Natural killer cell (primary cell): ENCODE data around the gene ZNF3. TPM values are rescaled to one million over a fixed set of nuclear protein-coding genes. Genes with fewer than 3 reads are reported as not detected.

Experiments used
- ATAC-seq, 3 donors: fragments of 150-1000 bp in 2 of 3; fragments of 200-7000 bp in 1 of 3; cut with Tn5 transposase; 1 replicate in 1 of 3; 2 replicates in 2 of 3; pipeline ENCODE4 v1.10.0; 2021; ENCODE audit warnings: mild to moderate bottlenecking in 2 of 3, moderate library complexity in 2 of 3
- DNase-seq, 2 donors: peaks; one replicate each; pipeline versions ENCODE4 v3.0.0 to v3.0.0-alpha.2; 2013 to 2021; ENCODE audit warnings: mixed read lengths in 1 of 2
- H3K27ac ChIP-seq: one replicate; pipeline ENCODE4 v1.5.1; 2013; ENCODE audit warnings: mild to moderate bottlenecking, low read length
- H3K27me3 ChIP-seq: one replicate; pipeline ENCODE4 v1.6.1; 2013; ENCODE audit warnings: low read length; ENCODE audit not compliant: control insufficient read depth, insufficient read depth
- H3K36me3 ChIP-seq: one replicate; pipeline ENCODE4 v1.6.1; 2013; ENCODE audit warnings: low read length; ENCODE audit not compliant: control insufficient read depth, insufficient read depth
- H3K4me1 ChIP-seq: one replicate; pipeline ENCODE4 v1.6.1; 2013; ENCODE audit warnings: low read length; ENCODE audit not compliant: control insufficient read depth, insufficient read depth
- H3K4me3 ChIP-seq: one replicate; pipeline ENCODE4 v1.5.1; 2013; ENCODE audit warnings: low read length
- H3K9me3 ChIP-seq: one replicate; pipeline ENCODE4 v1.6.1; 2013; ENCODE audit warnings: low read length; ENCODE audit not compliant: control insufficient read depth, insufficient read depth
- H3K27ac Mint-ChIP-seq, 2 donors: one replicate each; pipeline ENCODE4 v1.8.0; 2022; ENCODE audit warnings: mild to moderate bottlenecking in 2 of 2, mixed read lengths in 2 of 2, moderate library complexity in 1 of 2
- H3K27me3 Mint-ChIP-seq, 2 donors: one replicate each; pipeline ENCODE4 v1.8.0; 2022; ENCODE audit warnings: low read depth in 2 of 2, mixed read lengths in 2 of 2
- H3K36me3 Mint-ChIP-seq: one replicate; pipeline ENCODE4 v1.8.0; 2022; ENCODE audit warnings: mixed read lengths
- H3K4me1 Mint-ChIP-seq, 2 donors: one replicate each; pipeline ENCODE4 v1.8.0; 2022; ENCODE audit warnings: mixed read lengths in 2 of 2
- H3K4me3 Mint-ChIP-seq: one replicate; pipeline ENCODE4 v1.8.0; 2022; ENCODE audit warnings: mild to moderate bottlenecking, moderate library complexity, mixed read lengths
- H3K9me3 Mint-ChIP-seq, 2 donors: one replicate each; pipeline ENCODE4 v1.8.0; 2022; ENCODE audit warnings: mixed read lengths in 2 of 2
- CTCF ChIP-seq: fragments of 200-600 bp; IDR thresholded peaks from one replicate; pipeline ENCODE4 v1.8.0; 2022; ENCODE audit warnings: antibody characterized with exemption
- WGBS: methylation state at CpG from one replicate; pipeline ENCODE4 v1.1.7; 2013; ENCODE audit warnings: missing lambda C conversion rate; ENCODE audit not compliant: insufficient coverage; 5-methylcytosine and 5-hydroxymethylcytosine counted together
- intact Hi-C: fragments of 100-400 bp; cut with micrococcal nuclease; formaldehyde crosslinking; loops from one replicate; pipeline ENCODE4 v1.14.2; 2022
- total RNA-seq, 4 donors: library from RNA; stranded (reverse); fragments of 120-200 nt in 1 of 4; gene quantifications; one replicate each; pipeline versions ENCODE4 v1.2.3 to v1.2.4, GENCODE V29; 2013 to 2022

Gene ZNF3
- total RNA-seq, 3 donors from 2014 or later (not counting 1 experiment from before 2014, with no cell fraction given), result 37.8 to 51.6 (median 49.0) TPM

GRCh38 chr7:100072462-100072861, 9.1 kb downstream of the ZNF3 start:
- no peak for TF ChIP-seq CTCF
- 98% methylated on average over 10 of the region's 10 CpGs for WGBS
- Histone ChIP-seq H3K4me1 (no peaks in the 10 kb centered on the region), H3K27ac (no peak overlapping the region), H3K9me3 (peaks cover 34% of the 10 kb centered on the region), H3K36me3 (peaks cover 66% of the 10 kb centered on the region), H3K4me3 (no peak overlapping the region), H3K27me3 (no peaks in the 10 kb centered on the region)
- no peak overlapping the region for H3K4me3 Mint-ChIP-seq
- H3K27ac Mint-ChIP-seq, result no peak overlapping the region
- peaks cover 4 to 11% of the 10 kb centered on the region in 2 donors for H3K9me3 Mint-ChIP-seq
- H3K36me3 Mint-ChIP-seq, result peaks cover 29% of the 10 kb centered on the region
- ATAC-seq (no peak), DNase-seq (no peak)
- peaks cover 0 to 8% of the 10 kb centered on the region in 2 donors for H3K4me1 Mint-ChIP-seq
- intact Hi-C loops, result no loop called here
- no peaks in the 10 kb centered on the region for H3K27me3 Mint-ChIP-seq

- peaks cover 4 to 11% of the 10 kb centered on the region in 2 donors for H3K9me3 Mint-ChIP-seq
- Histone ChIP-seq H3K4me3 (no peak overlapping the region), H3K36me3 (peaks cover 58% of the 10 kb centered on the region), H3K27me3 (no peaks in the 10 kb centered on the region), H3K4me1 (no peaks in the 10 kb centered on the region), H3K9me3 (peaks cover 34% of the 10 kb centered on the region), H3K27ac (no peak overlapping the region)
- intact Hi-C loops, result no loop called here
- TF ChIP-seq CTCF, result no peak
- DNase-seq, result no peak
- H3K36me3 Mint-ChIP-seq, result peaks cover 29% of the 10 kb centered on the region
- peaks cover 0 to 7% of the 10 kb centered on the region in 2 donors for H3K4me1 Mint-ChIP-seq
- no peak for ATAC-seq
- no peak overlapping the region for H3K27ac Mint-ChIP-seq
- no peaks in the 10 kb centered on the region for H3K27me3 Mint-ChIP-seq
- H3K4me3 Mint-ChIP-seq, result no peak overlapping the region
- 96% methylated on average over 6 of the region's 11 CpGs for WGBS
Measured at GRCh38 chr7:100071018-100071723, 10.4 kb downstream of the ZNF3 start.

GRCh38 chr7:100069991-100070390, 11.5 kb downstream of the ZNF3 start:
- Histone ChIP-seq H3K4me1 (no peaks in the 10 kb centered on the region), H3K4me3 (no peak overlapping the region), H3K36me3 (peaks cover 51% of the 10 kb centered on the region), H3K9me3 (peaks cover 34% of the 10 kb centered on the region), H3K27me3 (no peaks in the 10 kb centered on the region), H3K27ac (no peak overlapping the region)
- Mint-ChIP-seq H3K4me1 (no peaks in the 10 kb centered on the region), H3K27ac (no peak overlapping the region), H3K27me3 (no peaks in the 10 kb centered on the region), H3K4me3 (no peak overlapping the region), H3K36me3 (peaks cover 29% of the 10 kb centered on the region), H3K9me3 (peaks cover 4 to 11% of the 10 kb centered on the region in 2 donors)
- intact Hi-C loops, result no loop called here
- TF ChIP-seq CTCF, result no peak
- no peak for DNase-seq
- 95% methylated on average over 5 of the region's 5 CpGs for WGBS
- ATAC-seq, result no peak

- Mint-ChIP-seq H3K36me3 (peaks cover 18% of the 10 kb centered on the region), H3K27ac (no peak overlapping the region)
- 97% methylated on average over 7 of the region's 7 CpGs for WGBS
Measured at GRCh38 chr7:100066953-100067352, 14.6 kb downstream of the ZNF3 start.

More at GRCh38 chr7:100066953-100067352, 14.6 kb downstream of the ZNF3 start:
- ATAC-seq, result no peak
- peaks cover 2 to 5% of the 10 kb centered on the region in 2 donors for H3K9me3 Mint-ChIP-seq
- no peak overlapping the region for H3K4me3 Mint-ChIP-seq
- H3K4me1 Mint-ChIP-seq, result no peaks in the 10 kb centered on the region
- Histone ChIP-seq H3K27me3 (no peaks in the 10 kb centered on the region), H3K4me3 (no peak overlapping the region), H3K36me3 (peaks cover 41% of the 10 kb centered on the region), H3K27ac (no peak overlapping the region), H3K9me3 (peaks cover 21% of the 10 kb centered on the region), H3K4me1 (no peaks in the 10 kb centered on the region)
- no peaks in the 10 kb centered on the region for H3K27me3 Mint-ChIP-seq
- intact Hi-C loops, result no loop called here
- TF ChIP-seq CTCF, result no peak
- no peak for DNase-seq
